ENCODE measurements around the gene SCYGR5.

The SCYGR5 gene

GRCh38 chr2:227674485-227674884 lies 7.9 kb downstream of the SCYGR5 start:
- DNase-seq: no peak

- DNase-seq: no peak
These were observed 11.3 kb downstream of the SCYGR5 start for GRCh38 chr2:227677928-227678327.

- DNase-seq: no peak
These were observed 17.7 kb downstream of the SCYGR5 start for GRCh38 chr2:227684258-227684657.

GRCh38 chr2:227687189-227687588 lies 20.6 kb downstream of the SCYGR5 start:
- DNase-seq: no peak

- DNase-seq: no peak
These were observed 30.5 kb downstream of the SCYGR5 start for GRCh38 chr2:227696990-227697679.

- no peak for DNase-seq
These were observed 35.0 kb downstream of the SCYGR5 start for GRCh38 chr2:227701556-227701955.

GRCh38 chr2:227703280-227703732 lies 36.7 kb downstream of the SCYGR5 start:
- no peak for DNase-seq

- DNase-seq: no peak
These were observed 37.4 kb downstream of the SCYGR5 start for GRCh38 chr2:227703961-227704360.

GRCh38 chr2:227706859-227707258 lies 40.3 kb downstream of the SCYGR5 start:
- no peak for DNase-seq

GRCh38 chr2:227707390-227707789 lies 40.8 kb downstream of the SCYGR5 start:
- no peak for DNase-seq

GRCh38 chr2:227710986-227711385 lies 44.4 kb downstream of the SCYGR5 start:
- no peak for DNase-seq

- DNase-seq: no peak
These were observed 46.7 kb downstream of the SCYGR5 start for GRCh38 chr2:227713291-227713690.

- no peak for DNase-seq
These were observed 49.9 kb downstream of the SCYGR5 start for GRCh38 chr2:227716501-227716900.
